ENCODE measurements around the gene SLC27A4. TPM values are rescaled to one million over a fixed set of nuclear protein-coding genes. Genes with fewer than 3 reads are reported as not detected.

The SLC27A4 gene
- total RNA-seq, 1 donor from 2014 or later: 26.4 TPM

DNA sequence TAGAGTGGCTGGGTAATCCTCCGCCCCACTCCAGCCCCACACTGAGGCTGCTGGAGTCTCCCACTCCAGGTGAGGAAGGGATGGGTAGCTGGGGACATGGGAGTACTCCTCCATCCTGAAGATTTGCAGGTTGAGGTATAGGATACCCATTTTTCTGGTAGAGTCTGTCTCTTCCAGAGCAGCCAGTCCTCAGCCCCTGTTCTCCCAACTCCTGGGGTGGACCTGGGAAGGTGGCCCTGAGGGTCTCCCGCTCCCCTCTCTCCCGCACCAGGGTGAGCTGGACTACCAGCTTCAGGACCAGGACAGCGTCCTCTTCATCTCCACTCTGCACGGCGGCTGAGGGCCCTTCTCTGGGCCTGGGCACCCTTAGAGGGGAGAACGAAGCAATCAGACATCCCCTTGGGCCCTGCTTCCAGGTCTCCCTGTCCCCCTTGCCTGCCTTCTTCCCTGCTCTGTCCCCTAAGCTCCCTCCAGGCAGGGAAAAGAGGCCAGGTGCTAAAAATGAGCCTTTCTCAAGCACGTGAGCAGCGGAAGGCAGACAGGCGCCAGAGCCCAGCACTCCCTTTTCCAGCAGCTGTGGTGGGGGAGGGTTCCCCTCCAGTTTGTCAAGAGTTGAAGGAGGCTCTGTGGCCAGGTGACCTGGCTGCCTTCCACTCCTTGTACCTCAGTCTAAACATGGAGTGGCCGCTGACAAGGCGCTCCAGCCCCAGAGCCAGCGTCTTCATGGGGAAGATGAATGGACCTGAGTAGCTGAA lies 49.2 kb downstream of the SLC27A4 start:
- Mint-ChIP-seq H3K4me3 (ENCODE audit: low read depth) (no peak overlapping the region), H3K27ac (no peak overlapping the region), H3K9me3 (ENCODE audit: low read depth) (no peaks in the 10 kb centered on the region), H3K27me3 (peaks cover 40% of the 10 kb centered on the region), H3K4me1 (ENCODE audit: low read depth) (peaks cover 4% of the 10 kb centered on the region), H3K36me3 (ENCODE audit: insufficient read depth) (peaks cover 12% of the 10 kb centered on the region)
- DNase-seq (ENCODE audit: low spot score, unreplicated experiment): no peak
- TF ChIP-seq, protein P1, sequence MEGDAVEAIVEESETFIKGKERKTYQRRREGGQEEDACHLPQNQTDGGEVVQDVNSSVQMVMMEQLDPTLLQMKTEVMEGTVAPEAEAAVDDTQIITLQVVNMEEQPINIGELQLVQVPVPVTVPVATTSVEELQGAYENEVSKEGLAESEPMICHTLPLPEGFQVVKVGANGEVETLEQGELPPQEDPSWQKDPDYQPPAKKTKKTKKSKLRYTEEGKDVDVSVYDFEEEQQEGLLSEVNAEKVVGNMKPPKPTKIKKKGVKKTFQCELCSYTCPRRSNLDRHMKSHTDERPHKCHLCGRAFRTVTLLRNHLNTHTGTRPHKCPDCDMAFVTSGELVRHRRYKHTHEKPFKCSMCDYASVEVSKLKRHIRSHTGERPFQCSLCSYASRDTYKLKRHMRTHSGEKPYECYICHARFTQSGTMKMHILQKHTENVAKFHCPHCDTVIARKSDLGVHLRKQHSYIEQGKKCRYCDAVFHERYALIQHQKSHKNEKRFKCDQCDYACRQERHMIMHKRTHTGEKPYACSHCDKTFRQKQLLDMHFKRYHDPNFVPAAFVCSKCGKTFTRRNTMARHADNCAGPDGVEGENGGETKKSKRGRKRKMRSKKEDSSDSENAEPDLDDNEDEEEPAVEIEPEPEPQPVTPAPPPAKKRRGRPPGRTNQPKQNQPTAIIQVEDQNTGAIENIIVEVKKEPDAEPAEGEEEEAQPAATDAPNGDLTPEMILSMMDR (IDR thresholded peaks at IDR 0.05; ENCODE audit: unreplicated experiment): no peak

DNA sequence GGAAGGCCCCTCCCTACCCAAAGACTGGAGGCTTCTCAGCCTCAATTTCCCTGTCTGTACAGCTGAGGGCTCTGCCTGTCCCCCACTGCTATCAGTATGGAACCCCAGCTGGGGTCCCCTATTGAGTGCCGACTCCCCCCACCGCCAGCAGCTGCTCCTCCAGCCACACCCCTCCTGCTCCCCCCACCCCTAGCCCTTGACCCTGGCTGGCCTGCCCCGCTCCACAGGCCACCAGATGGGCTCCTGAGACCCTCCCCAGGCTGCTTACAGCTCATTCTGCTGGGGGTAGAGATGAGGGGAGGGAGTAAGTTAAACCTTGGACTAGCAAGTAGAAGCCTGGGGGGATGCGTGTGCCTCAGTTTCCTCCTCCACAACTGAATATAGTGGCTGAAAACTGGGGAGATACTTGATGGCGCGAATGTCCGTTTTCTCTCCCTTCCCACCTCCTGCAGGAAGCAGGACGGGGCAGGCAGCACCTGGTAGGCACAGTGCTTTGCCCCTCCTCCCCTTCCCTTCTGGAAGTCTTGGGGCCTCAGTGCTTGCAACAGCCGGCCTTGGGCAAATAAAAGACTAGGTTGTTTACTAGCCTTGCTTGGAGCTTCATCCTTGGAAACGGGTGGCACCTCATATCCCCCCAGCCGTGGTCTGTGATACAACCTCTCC lies 50.0 kb downstream of the SLC27A4 start:
- no peak overlapping the region for H3K4me3 Mint-ChIP-seq (ENCODE audit: low read depth)
- peaks cover 47% of the 10 kb centered on the region for H3K27me3 Mint-ChIP-seq
- TF ChIP-seq, protein P1 (IDR thresholded peaks at IDR 0.05; ENCODE audit: unreplicated experiment): no peak

DNA sequence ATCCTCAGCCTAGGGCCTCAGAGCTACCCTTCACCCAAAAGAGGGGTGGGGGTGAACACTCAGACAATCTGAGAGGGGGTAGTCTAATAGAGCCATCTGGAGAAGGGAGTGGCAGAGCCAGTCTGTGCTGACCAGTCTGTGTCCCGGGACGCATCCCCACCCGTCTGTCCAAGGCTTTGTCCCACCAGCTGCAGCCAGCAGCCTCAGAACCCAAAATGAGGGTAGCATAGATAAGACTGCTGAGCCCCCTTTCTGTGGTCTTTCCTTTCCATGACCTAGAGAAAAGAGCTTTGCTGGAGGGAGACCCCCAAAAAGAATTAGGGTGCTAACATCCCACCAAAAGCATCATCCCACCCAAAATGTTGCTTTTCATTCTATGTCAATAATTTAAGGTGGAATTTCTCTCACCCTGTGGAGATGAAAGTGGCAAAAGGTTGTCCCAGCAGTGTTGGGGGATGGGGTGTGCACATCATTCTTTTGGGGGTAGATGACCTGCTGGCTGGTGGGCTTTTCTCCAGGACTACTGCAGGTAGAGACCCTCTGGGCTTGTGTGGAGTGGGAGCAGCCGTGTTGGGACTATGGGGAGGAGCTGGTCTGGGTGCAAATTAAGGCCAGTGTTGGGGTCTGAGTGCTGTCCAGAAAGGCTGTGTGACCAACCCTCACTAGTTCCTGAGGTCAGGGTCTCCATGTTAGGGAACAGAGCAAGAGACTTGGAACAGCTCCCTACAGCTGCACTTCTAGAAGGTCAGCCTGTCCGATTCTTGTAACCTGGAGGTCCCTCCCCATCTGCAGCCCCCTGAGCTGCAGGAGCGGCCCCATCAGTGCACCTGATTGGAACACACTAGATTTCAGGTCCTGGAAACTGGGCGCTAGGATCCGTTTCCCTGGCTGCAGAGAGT lies 50.7 kb downstream of the SLC27A4 start:
- Mint-ChIP-seq H3K9me3 (ENCODE audit: low read depth) (no peaks in the 10 kb centered on the region), H3K4me3 (ENCODE audit: low read depth) (no peak overlapping the region), H3K27me3 (peaks cover 49% of the 10 kb centered on the region), H3K36me3 (ENCODE audit: insufficient read depth) (peaks cover 8% of the 10 kb centered on the region), H3K4me1 (ENCODE audit: low read depth) (peaks cover 4% of the 10 kb centered on the region), H3K27ac (no peak overlapping the region)
- no peak for DNase-seq (ENCODE audit: low spot score, unreplicated experiment)
- TF ChIP-seq, protein P1 (IDR thresholded peaks at IDR 0.05; ENCODE audit: unreplicated experiment): no peak

More for the DNA sequence above, 50.0 kb downstream of the SLC27A4 start:
- no peaks in the 10 kb centered on the region for H3K9me3 Mint-ChIP-seq (ENCODE audit: low read depth)
- no peak for DNase-seq (ENCODE audit: low spot score, unreplicated experiment)
- no peak overlapping the region for H3K27ac Mint-ChIP-seq
- peaks cover 4% of the 10 kb centered on the region for H3K4me1 Mint-ChIP-seq (ENCODE audit: low read depth)
- H3K36me3 Mint-ChIP-seq (ENCODE audit: insufficient read depth): peaks cover 9% of the 10 kb centered on the region

DNA sequence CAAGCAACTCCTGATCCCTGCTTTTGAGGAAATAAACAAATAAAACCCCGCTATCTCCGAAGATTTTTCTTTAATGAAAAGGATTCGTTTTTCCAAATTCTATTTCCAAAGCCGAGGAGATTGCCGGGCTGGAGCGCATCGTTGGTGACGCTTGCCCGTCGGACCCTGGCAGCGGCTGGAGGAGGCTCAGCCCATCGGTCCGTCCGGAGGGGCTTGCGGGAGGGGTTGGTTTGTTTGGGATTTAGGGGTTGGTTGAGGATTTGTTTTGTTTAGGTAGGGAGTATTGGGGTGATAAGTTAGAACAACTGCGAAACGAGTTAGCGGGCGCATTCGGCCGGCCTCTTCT lies 51.6 kb downstream of the SLC27A4 start:
- TF ChIP-seq, protein P1 (IDR thresholded peaks at IDR 0.05; ENCODE audit: unreplicated experiment): no peak
- H3K9me3 Mint-ChIP-seq (ENCODE audit: low read depth): no peaks in the 10 kb centered on the region
- no peak overlapping the region for H3K4me3 Mint-ChIP-seq (ENCODE audit: low read depth)
- H3K27me3 Mint-ChIP-seq: peaks cover 54% of the 10 kb centered on the region
- no peak for DNase-seq (ENCODE audit: low spot score, unreplicated experiment)
- H3K27ac Mint-ChIP-seq: no peak overlapping the region
- peaks cover 5% of the 10 kb centered on the region for H3K4me1 Mint-ChIP-seq (ENCODE audit: low read depth)
- peaks cover 8% of the 10 kb centered on the region for H3K36me3 Mint-ChIP-seq (ENCODE audit: insufficient read depth)
